HuH-7 (cell line): ENCODE measurements around the gene RUNX3.
A peak's percentile ranks its signal among the peaks of the same experiment; 100 is the strongest.
"Not testable (repeated sequence)": the region's sequence is repeated elsewhere in the genome, so short reads cannot be mapped to it uniquely, and the experiment has no call there.

Experiments used
- DNase-seq: peaks from one replicate; pipeline ENCODE4 v3.0.0; 2011; ENCODE audit warnings: low spot score

RUNX3 gene

DNA sequence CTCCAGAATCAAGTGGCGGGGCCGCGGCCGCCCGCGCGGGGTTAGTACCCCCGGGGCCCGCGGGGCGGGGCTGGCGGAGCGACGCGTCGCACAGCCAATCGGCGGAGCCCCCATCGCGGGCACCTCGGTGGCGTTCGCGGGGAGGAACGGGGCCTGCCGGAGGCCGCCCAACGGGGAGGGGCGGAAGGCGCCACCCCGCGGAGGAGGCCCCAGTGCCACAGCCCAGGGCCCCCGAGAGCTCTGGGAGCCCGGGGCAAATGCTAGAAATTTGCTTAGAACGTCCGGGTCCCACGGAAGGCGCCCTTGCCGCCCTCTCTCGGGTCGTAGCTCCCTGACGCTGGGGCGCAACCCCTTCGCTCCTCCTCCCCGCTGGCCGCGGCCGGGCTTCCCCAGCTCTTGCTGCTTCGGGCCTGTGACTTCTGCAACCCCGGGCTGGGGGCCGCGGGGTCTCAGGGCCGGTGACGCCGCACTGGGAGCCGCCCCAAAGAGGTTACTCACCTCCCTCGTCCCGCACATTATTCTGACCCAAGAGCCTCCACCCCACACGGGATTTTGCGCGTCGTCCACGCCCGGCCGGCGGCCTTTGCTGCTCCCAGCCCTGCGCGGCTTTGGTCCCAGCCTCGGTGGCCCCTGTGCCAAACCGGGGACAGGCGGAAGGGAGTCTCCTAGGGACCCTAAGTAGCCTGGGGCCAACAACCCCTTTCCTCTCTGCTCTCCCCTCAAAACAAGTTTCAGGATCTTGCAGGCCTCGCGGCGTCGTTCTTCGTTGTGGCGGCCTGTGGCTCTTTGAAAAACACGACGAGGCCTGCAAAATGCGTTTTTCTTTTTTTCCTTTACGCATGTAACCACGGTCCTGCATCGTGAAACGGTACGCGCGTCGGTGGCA is at the start of gene RUNX3:
RUNX3 (minus strand) TSS at position 17 of the 886 bp plus-strand sequence. CDS start 408 bp downstream, outside the sequence.
- DNase-seq = peak; percentile 73

DNA sequence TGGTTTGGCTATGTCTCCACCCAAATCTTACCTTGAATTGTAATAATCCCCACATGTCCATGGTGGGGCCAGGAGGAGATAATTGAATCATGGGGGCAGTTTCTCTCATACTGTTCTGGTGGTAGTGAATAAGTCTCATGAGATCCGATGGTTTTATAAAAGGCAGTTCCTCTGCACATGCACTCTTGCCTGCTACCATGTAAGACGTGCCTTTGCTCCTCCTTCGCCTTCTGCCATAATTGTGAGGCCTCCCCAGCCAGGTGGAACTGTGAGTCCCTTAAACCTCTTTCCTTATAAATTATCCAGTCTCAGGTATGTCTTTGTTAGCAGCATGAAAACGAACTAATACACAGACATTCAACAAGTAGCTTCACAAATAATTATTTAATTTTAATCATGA is 49.2 kb upstream of the RUNX3 start:
- not testable (repeated sequence) for DNase-seq

DNA sequence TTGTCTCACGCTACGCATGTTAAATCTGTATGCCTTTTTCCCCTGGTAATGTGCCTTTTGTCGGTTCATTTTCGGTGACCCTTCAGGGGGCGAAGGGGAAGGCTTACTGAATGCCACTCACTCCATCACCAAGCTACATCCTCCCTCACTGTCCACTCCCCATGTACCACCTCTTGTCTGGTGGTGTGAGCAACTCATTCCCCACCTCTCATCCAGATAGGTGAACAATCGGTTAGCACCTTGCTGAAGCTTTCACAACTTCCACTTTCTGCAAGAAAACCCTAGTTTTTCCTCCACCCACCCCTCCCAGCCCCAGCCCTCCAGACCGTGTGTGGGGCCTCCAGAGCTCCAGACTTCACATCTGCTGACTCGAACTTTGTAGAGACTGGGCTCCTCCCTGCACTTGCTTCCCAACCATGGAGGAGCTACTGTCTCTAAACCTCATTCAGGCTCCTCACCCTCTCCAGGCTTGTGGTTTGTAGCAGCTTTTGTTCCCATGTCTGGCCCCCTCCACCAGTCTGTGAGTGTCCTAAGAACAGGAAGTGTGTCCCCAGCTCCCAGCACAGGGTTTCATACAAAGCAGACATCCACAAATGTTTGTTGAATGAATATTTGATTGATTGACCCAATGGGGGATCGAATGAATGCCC is 48.4 kb upstream of the RUNX3 start:
- no peak for DNase-seq

- no peak for DNase-seq
Measured at GRCh38 chr1:24975391-24975790, 45.3 kb upstream of the RUNX3 start.

DNA sequence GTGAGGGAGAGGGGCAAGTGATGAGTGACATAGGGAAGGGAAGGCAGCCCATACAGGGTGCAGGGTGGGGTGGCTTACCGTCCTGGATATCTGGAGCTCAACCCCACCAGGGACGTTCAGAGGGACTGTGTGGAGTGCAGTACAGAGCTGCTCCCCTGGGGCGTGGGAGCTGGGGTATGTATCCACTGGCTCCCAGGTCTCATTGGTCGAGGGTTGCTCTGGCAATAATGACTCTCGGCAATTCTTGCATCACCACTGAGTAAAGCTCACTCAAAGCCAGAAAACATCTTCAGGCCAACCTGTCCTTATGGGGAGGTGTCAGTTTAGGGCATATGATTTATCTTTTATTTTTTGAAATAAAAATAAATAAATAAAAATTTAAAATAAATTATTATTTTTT is 43.2 kb upstream of the RUNX3 start:
- DNase-seq = no peak

DNA sequence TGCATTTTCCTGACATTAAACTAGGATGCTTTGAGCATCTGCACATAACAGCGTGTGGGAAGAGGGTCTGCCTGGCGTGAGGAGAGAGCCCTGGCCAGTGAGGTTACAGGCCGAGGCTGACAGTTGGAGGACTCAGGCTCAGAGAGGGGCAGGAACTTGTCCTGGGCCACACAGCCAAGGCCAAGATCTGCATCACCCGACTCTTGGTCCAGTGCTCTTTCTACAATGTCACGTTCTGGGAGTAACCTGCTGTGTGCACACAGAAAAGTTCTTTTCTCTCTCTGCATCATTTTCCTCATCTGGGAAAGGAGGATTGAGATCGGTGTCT is 42.8 kb upstream of the RUNX3 start:
- DNase-seq = no peak

GRCh38 chr1:24972221-24972914 is 42.3 kb upstream of the RUNX3 start:
- no peak for DNase-seq

- no peak for DNase-seq
Measured at GRCh38 chr1:24970926-24971875, 41.1 kb upstream of the RUNX3 start.

- no peak for DNase-seq
Measured at GRCh38 chr1:24970399-24970753, 40.3 kb upstream of the RUNX3 start.

- DNase-seq = no peak
Measured at GRCh38 chr1:24969596-24970398, 39.7 kb upstream of the RUNX3 start.

- DNase-seq = no peak
Measured at GRCh38 chr1:24968941-24969585, 39.0 kb upstream of the RUNX3 start.

DNA sequence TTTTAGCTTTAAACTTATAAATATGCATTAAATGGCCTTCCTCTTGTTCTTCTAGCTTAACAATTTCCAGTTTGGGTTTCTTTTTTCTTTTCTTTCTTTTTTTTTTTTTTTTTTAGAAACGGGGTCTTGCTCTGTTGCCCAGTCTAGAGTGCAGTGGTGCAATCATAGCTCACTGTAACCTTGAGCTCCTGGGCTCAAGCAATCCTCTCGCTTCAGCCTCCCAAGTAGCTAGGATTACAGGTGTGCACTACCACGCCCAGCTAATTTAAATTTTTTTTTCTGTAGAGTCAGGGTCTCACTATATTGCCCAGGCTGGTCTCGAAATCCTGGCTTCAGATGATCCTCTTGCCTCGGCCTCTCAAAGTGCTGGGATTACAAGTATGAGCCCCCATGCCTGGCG is 37.9 kb upstream of the RUNX3 start:
- DNase-seq = no peak

- DNase-seq = no peak
Measured at GRCh38 chr1:24967555-24967954, 37.5 kb upstream of the RUNX3 start.

DNA sequence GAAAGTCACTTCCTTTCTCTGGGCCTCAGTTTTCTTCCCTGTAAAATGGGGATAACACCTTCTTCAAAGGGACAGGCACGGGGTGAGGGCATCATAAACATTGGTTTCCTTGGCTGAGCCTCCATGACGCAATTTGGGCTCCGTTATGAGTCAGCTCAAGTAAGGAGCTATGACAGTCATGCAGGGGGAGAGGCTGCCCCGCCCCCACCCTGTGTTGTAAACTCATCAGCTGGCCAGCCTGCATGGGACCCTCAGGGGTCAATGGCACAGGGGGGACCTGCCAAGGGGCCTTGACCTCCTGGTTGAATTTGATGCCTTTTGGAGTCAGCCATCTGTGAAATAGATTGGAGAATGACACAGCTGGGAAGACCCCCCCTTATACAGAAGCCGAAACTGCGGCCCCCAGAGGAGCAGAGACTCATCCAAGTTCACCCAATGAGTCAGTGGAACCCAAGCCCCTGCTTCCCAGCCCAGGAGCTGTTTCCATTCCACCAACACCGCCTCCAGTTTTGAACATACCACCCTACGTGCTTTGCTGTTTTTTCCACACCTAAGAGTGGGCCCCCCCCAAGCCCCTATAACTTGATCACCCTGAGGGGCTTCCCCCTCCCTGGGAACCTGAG is 36.8 kb upstream of the RUNX3 start:
- no peak for DNase-seq

DNA sequence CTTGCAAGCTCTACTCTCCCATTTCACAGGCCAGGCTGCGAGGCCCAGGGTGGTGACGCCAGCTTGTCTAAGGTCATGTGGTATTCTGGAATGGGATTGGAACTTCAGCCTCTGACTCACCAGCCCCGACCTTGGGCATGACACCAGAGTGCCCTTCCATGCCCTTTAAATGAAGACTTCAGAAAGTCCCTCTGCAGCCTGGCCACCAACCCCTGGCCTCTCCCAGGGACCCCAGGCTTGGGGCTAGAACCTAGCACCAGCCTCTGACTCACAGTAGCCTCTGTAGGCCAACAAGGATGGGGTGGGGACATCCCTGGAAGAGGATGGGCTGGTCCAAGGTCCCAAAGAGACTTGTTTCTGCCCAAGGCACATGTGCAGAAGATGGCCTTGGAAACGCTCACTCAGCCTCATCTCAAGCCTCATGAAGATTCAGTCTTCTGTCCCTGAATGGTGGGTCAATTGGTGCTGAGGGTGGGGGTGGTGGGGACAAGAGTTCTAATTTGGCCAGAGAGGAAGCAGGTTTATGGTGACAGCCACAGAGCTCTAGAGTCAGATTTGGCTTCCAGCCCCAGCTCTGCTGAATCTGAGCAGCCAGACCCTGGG is 36.1 kb upstream of the RUNX3 start:
- no peak for DNase-seq

DNA sequence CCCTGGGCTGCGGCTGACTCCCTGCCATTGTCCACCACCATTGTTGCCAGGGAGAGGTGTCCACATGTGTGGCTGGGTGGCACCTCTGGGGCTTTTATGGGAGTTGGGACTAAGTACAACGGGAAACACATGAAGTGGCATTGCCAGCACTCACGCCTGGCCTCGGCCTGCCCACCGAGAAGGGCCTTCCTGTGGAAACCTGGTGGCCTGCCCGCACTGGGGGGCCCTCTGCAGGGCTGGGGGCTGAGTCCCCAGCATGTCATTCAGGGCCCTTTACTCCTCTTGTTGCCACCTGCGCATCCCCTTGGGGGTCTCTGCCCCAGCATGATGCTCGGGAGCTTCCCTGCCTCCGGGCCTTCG is 35.5 kb upstream of the RUNX3 start:
- DNase-seq = no peak

DNA sequence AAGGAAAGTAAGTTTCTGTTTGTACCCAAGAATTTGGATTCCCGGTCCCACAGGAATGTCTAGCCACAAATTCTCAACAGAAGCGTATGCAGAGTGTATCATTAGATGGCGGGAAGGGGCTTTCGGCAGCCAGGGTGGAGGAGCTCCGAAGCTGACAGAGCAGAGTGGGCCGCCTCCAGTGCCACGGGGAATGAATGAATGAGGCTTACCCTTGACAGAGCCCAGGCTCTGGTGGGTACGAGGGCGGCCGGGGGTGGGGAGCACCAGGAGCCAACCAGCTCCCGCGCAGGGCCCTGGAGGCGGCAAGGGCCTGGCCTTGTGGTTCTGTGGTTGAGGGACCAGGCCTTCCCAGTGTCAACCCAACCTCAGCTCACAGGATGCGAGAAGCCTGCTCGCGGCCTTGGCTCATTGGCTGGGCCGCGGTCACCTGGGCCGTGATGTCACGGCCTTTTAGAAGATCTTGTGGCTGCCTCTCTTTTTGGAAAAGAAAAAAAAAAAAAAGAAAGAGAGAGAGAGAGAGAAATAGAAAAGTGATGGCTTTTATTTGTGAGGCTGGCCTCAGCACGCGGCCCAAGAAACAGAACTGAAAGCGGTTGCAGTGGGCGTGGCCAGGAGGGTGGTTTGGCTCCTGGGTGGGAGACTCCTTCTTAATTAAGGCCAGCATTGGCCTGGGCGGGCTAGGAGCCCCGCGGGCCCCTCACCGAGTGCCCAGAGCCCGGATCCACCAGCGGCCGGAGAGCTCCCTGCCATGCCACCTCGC is 34.9 kb upstream of the RUNX3 start:
- no peak for DNase-seq

DNA sequence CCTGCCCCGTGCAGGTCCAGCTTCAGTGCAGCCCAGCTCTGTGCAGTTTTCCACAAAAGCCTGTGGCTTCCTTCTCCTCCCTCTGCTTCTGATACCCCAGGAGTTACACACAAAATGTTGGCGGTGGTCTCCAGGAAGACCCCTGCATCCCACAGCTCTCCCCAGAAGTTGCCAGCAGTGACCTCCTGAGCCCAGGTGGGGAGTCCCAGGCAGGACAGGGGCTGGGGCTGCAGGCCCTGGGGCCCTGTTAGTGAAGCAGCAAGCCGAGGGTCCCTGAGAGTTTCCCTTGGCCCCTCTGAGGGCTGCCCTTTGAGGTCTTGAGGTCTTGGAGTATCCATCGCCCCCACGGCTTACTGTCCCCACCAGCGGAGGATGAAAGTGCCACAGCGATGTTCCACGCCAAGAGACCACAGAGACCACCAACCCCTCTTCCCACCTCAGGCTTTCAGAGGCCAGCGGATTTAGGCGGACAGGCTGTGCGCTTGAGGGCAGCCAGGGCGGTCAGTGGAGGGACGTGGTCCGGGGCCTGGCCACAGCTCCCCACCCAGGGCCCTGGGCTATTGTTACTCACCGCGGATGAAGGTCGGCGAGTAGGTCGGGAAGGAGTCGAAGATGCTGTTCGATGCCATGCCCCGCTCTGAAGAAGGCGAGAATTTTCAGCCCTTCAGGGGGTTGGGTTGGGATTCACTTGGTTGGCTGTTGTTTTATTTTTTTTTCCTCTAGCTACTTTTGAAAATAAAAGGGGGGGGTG is 34.0 kb upstream of the RUNX3 start:
- no peak for DNase-seq
